Activated gamma-delta T cell treated with Interleukin-2 at 50 U/mL for 16 hours (primary cell): ENCODE measurements around the gene LDLRAD3.
"Not testable (repeated sequence)": the region's sequence is repeated elsewhere in the genome, so short reads cannot be mapped to it uniquely, and the experiment has no call there.

Experiments
- DNase-seq: peaks from one replicate; pipeline ENCODE4 v3.0.0-alpha.2; 2020

Gene LDLRAD3

GRCh38 chr11:35997902-35998520 is 54.1 kb downstream of the LDLRAD3 start:
- DNase-seq, result no peak

GRCh38 chr11:35998634-35999033 is 54.8 kb downstream of the LDLRAD3 start:
- DNase-seq, result no peak

- no peak for DNase-seq
These were observed 56.8 kb downstream of the LDLRAD3 start for GRCh38 chr11:36000616-36001190.

GRCh38 chr11:36002196-36002595 is 58.3 kb downstream of the LDLRAD3 start:
- no peak for DNase-seq

GRCh38 chr11:36002796-36003195 is 58.9 kb downstream of the LDLRAD3 start:
- DNase-seq, result no peak

- no peak for DNase-seq
These were observed 62.7 kb downstream of the LDLRAD3 start for GRCh38 chr11:36006556-36006955.

GRCh38 chr11:36007127-36007655 is 63.3 kb downstream of the LDLRAD3 start:
- DNase-seq, result no peak

- no peak for DNase-seq
These were observed 64.7 kb downstream of the LDLRAD3 start for GRCh38 chr11:36008584-36008983.

GRCh38 chr11:36009473-36009872 is 65.6 kb downstream of the LDLRAD3 start:
- no peak for DNase-seq

- no peak for DNase-seq
These were observed 66.3 kb downstream of the LDLRAD3 start for GRCh38 chr11:36010010-36010740.

- no peak for DNase-seq
These were observed 67.7 kb downstream of the LDLRAD3 start for GRCh38 chr11:36011574-36011973.

- DNase-seq, result no peak
These were observed 68.6 kb downstream of the LDLRAD3 start for GRCh38 chr11:36012455-36012854.

GRCh38 chr11:36012979-36013378 is 69.1 kb downstream of the LDLRAD3 start:
- DNase-seq, result no peak

GRCh38 chr11:36013446-36013845 is 69.6 kb downstream of the LDLRAD3 start:
- not testable (repeated sequence) for DNase-seq

GRCh38 chr11:36013950-36014897 is 70.4 kb downstream of the LDLRAD3 start:
- DNase-seq, result no peak

GRCh38 chr11:36014898-36015665 is 71.2 kb downstream of the LDLRAD3 start:
- no peak for DNase-seq

GRCh38 chr11:36015799-36016198 is 71.9 kb downstream of the LDLRAD3 start:
- no peak for DNase-seq

GRCh38 chr11:36016263-36016662 is 72.4 kb downstream of the LDLRAD3 start:
- no peak for DNase-seq

- DNase-seq, result no peak
These were observed 72.8 kb downstream of the LDLRAD3 start for GRCh38 chr11:36016709-36017108.

GRCh38 chr11:36019005-36019596 is 75.2 kb downstream of the LDLRAD3 start:
- no peak for DNase-seq

- DNase-seq, result no peak
These were observed 75.9 kb downstream of the LDLRAD3 start for GRCh38 chr11:36019722-36020121.

GRCh38 chr11:36022882-36023281 is 79.0 kb downstream of the LDLRAD3 start:
- no peak for DNase-seq
